ENCODE data around the gene MAVS. TPM values are rescaled to one million over a fixed set of nuclear protein-coding genes. Genes with fewer than 3 reads are reported as not detected.

The MAVS gene
- total and polyA plus RNA-seq, 2 experiments from 2014 or later, result 15.6 to 24.7 TPM

DNA sequence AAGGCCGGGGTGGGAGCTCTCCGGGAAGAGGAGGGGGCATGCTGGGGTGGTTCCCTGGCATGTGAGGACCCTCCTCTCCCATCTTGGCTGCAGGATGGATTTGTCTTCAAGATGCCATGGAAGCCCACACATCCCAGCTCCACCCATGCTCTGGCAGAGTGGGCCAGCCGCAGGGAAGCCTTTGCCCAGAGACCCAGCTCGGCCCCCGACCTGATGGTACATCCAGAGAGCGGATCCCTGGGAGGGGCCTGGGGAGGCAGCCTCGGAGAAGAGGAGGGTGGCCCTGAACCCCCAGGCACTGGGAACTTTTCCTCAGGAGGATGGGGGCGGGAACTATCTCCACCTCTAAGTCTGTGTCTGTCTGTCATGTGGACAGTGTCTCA lies 45.8 kb upstream of the MAVS start:
- Histone ChIP-seq H3K4me2 (no peak overlapping the region), H2AFZ (no peak overlapping the region), H4K20me1 (ENCODE audit: insufficient read depth, poor library complexity, severe bottlenecking) (no peaks in the 10 kb centered on the region), H3K9me3 (ENCODE audit: low read depth) (no peaks in the 10 kb centered on the region), H3K4me1 (ENCODE audit: insufficient read depth) (peaks cover 37% of the 10 kb centered on the region), H3K36me3 (replicated peaks; ENCODE audit: insufficient read depth, low read depth) (no peaks in the 10 kb centered on the region), H3K9me2 (replicated peaks; ENCODE audit: insufficient read depth) (no peaks in the 10 kb centered on the region), H3K27me3 (no peaks in the 10 kb centered on the region), H3K4me3 (no peak overlapping the region), H3K79me2 (peaks cover 22% of the 10 kb centered on the region), H3K27ac (no peak overlapping the region)
- no peak for DNase-seq (ENCODE audit: low spot score)
- TF ChIP-seq EZH2 (IDR thresholded peaks at IDR 0.05; ENCODE audit: borderline replicate concordance), result no peak
- TF ChIP-seq EZH2phosphoT487 (IDR thresholded peaks at IDR 0.05; ENCODE audit: low read depth, severe bottlenecking, unreplicated experiment), result no peak
- TF ChIP-seq, protein P1, sequence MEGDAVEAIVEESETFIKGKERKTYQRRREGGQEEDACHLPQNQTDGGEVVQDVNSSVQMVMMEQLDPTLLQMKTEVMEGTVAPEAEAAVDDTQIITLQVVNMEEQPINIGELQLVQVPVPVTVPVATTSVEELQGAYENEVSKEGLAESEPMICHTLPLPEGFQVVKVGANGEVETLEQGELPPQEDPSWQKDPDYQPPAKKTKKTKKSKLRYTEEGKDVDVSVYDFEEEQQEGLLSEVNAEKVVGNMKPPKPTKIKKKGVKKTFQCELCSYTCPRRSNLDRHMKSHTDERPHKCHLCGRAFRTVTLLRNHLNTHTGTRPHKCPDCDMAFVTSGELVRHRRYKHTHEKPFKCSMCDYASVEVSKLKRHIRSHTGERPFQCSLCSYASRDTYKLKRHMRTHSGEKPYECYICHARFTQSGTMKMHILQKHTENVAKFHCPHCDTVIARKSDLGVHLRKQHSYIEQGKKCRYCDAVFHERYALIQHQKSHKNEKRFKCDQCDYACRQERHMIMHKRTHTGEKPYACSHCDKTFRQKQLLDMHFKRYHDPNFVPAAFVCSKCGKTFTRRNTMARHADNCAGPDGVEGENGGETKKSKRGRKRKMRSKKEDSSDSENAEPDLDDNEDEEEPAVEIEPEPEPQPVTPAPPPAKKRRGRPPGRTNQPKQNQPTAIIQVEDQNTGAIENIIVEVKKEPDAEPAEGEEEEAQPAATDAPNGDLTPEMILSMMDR (IDR thresholded peaks at IDR 0.05; ENCODE audit: poor library complexity), result no peak
- WGBS (ENCODE audit: low lambda C conversion rate, missing lambda C conversion rate), result 97% methylated on average over 7 of the region's 8 CpGs

DNA sequence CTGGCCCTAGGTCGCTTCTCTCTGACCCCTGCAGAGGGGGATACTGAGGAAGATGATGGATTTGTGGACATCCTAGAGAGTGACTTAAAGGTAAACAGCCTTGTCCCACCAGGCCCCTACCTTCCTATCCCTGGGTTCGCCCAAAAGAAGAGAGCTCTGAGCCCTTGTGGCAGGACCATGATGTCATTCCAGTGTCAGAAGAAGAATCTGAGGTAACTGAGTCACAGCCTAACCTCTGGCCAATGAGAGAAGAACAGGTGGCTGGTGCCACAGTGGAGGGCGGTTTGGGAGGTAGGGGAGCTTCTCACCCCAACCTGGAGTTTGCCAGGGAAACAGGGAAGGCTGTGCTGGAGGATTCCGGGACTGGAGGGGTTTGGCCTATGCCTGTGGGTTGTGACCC lies 45.3 kb upstream of the MAVS start:
- Histone ChIP-seq H3K27ac (no peak overlapping the region), H3K4me1 (ENCODE audit: insufficient read depth) (peaks cover 41% of the 10 kb centered on the region), H2AFZ (no peak overlapping the region), H3K9me3 (ENCODE audit: low read depth) (no peaks in the 10 kb centered on the region), H3K79me2 (peaks cover 22% of the 10 kb centered on the region), H3K27me3 (no peaks in the 10 kb centered on the region), H3K4me3 (no peak overlapping the region), H3K36me3 (replicated peaks; ENCODE audit: insufficient read depth, low read depth) (no peaks in the 10 kb centered on the region), H3K9me2 (replicated peaks; ENCODE audit: insufficient read depth) (no peaks in the 10 kb centered on the region), H3K4me2 (no peak overlapping the region), H4K20me1 (ENCODE audit: insufficient read depth, poor library complexity, severe bottlenecking) (no peaks in the 10 kb centered on the region)
- 88% methylated on average over 4 of the region's 4 CpGs for WGBS (ENCODE audit: low lambda C conversion rate, missing lambda C conversion rate)
- TF ChIP-seq, protein P1 (IDR thresholded peaks at IDR 0.05; ENCODE audit: poor library complexity), result no peak
- TF ChIP-seq EZH2phosphoT487 (IDR thresholded peaks at IDR 0.05; ENCODE audit: low read depth, severe bottlenecking, unreplicated experiment) (no peak), EZH2 (IDR thresholded peaks at IDR 0.05; ENCODE audit: borderline replicate concordance) (no peak)
- no peak for DNase-seq (ENCODE audit: low spot score)

DNA sequence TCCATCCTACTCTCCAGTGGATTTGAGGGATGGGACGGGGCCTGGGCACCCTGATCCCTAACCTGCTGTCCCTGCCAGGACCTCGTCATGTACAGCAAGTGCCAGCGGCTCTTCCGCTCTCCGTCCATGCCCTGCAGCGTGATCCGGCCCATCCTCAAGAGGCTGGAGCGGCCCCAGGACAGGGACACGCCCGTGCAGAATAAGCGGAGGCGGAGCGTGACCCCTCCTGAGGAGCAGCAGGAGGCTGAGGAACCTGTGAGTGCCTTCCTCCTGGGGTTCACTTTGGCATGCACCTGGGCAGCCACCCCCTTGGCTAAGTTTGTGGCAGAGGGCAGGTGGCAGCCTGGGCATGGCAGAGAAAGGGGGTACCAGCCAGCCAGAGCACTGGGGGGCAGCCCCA lies 44.8 kb upstream of the MAVS start:
- H3K9me2 ChIP-seq (replicated peaks; ENCODE audit: insufficient read depth), result no peaks in the 10 kb centered on the region
- no peak overlapping the region for H3K27ac ChIP-seq
- H3K4me1 ChIP-seq (ENCODE audit: insufficient read depth), result peaks cover 42% of the 10 kb centered on the region
- no peaks in the 10 kb centered on the region for H3K27me3 ChIP-seq
- no peaks in the 10 kb centered on the region for H4K20me1 ChIP-seq (ENCODE audit: insufficient read depth, poor library complexity, severe bottlenecking)
- H3K9me3 ChIP-seq (ENCODE audit: low read depth), result no peaks in the 10 kb centered on the region
- no peak overlapping the region for H3K4me3 ChIP-seq
- 95% methylated on average over 13 of the region's 13 CpGs for WGBS (ENCODE audit: low lambda C conversion rate, missing lambda C conversion rate)
- H3K79me2 ChIP-seq, result peaks cover 17% of the 10 kb centered on the region
- H2AFZ ChIP-seq, result no peak overlapping the region
- no peaks in the 10 kb centered on the region for H3K36me3 ChIP-seq (replicated peaks; ENCODE audit: insufficient read depth, low read depth)
- TF ChIP-seq EZH2 (IDR thresholded peaks at IDR 0.05; ENCODE audit: borderline replicate concordance) (no peak), EZH2phosphoT487 (IDR thresholded peaks at IDR 0.05; ENCODE audit: low read depth, severe bottlenecking, unreplicated experiment) (no peak)
- TF ChIP-seq, protein P1 (IDR thresholded peaks at IDR 0.05; ENCODE audit: poor library complexity), result no peak
- H3K4me2 ChIP-seq, result no peak overlapping the region
- DNase-seq (ENCODE audit: low spot score), result no peak

All from hepatocyte (in vitro differentiated cells).